Loucy (cell line): ENCODE results near the gene METAP1D.
"Not testable (repeated sequence)": the region's sequence is repeated elsewhere in the genome, so short reads cannot be mapped to it uniquely, and the experiment has no call there.

ENCODE experiments used
- H2AFZ ChIP-seq: fragments of 200-600 bp; sonication (generic); 2 replicates; pipeline ENCODE4 v1.6.0; 2016; ENCODE audit warnings: antibody characterized with exemption, mild to moderate bottlenecking, low read length, moderate library complexity
- H3F3A ChIP-seq: fragments of 200-600 bp; 2 replicates; pipeline ENCODE4 v1.6.0; 2016; ENCODE audit warnings: antibody characterized with exemption, low read depth, mild to moderate bottlenecking
- H3K27me3 ChIP-seq: fragments of 200-600 bp; sonication (generic); 2 replicates; pipeline ENCODE4 v1.6.1; 2014; ENCODE audit warnings: low read length, mild to moderate bottlenecking; ENCODE audit not compliant: insufficient read depth, poor library complexity, severe bottlenecking
- H3K36me3 ChIP-seq: fragments of 200-600 bp; sonication (generic); 2 replicates; pipeline ENCODE4 v1.6.1; 2016; ENCODE audit warnings: low read length; ENCODE audit not compliant: insufficient read depth
- H3K4me1 ChIP-seq: fragments of 200-600 bp; sonication (generic); 2 replicates; pipeline ENCODE4 v1.5.1; 2014; ENCODE audit warnings: low read length, mild to moderate bottlenecking; ENCODE audit not compliant: insufficient read depth, poor library complexity, severe bottlenecking
- H3K4me2 ChIP-seq: fragments of 200-600 bp; sonication (generic); 2 replicates; pipeline ENCODE4 v1.6.0; 2014; ENCODE audit warnings: antibody characterized with exemption, low read length, low read depth, mild to moderate bottlenecking; ENCODE audit not compliant: poor library complexity, severe bottlenecking
- H3K4me3 ChIP-seq: fragments of 200-600 bp; sonication (generic); 2 replicates; pipeline ENCODE4 v1.5.1; 2014; ENCODE audit warnings: low read length, mild to moderate bottlenecking, mixed read lengths; ENCODE audit not compliant: poor library complexity, severe bottlenecking
- H3K79me2 ChIP-seq: fragments of 200-600 bp; sonication (generic); 2 replicates; pipeline ENCODE4 v1.6.1; 2014; ENCODE audit warnings: low read length; ENCODE audit not compliant: insufficient read depth
- H3K9ac ChIP-seq: fragments of 200-600 bp; sonication (generic); 2 replicates; pipeline ENCODE4 v1.6.0; 2014; ENCODE audit warnings: mild to moderate bottlenecking, low read depth, low read length, moderate library complexity; ENCODE audit not compliant: poor library complexity, severe bottlenecking
- H3K9me2 ChIP-seq: fragments of 200-600 bp; sonication (generic); replicated peaks from 2 replicates; pipeline ENCODE4 v1.6.1; 2016; ENCODE audit warnings: low read depth, low read length, mixed read lengths
- H3K9me3 ChIP-seq: fragments of 200-600 bp; sonication (generic); 2 replicates; pipeline ENCODE4 v1.6.1; 2014; ENCODE audit warnings: mild to moderate bottlenecking, antibody characterized with exemption, low read length, low read depth; ENCODE audit not compliant: insufficient read depth
- H4K20me1 ChIP-seq: fragments of 200-600 bp; sonication (generic); 2 replicates; pipeline ENCODE4 v1.6.0; 2014; ENCODE audit warnings: antibody characterized with exemption, low read length, mild to moderate bottlenecking; ENCODE audit not compliant: insufficient read depth, poor library complexity, severe bottlenecking
- EZH2phosphoT487 ChIP-seq: fragments of 200-600 bp; IDR thresholded peaks from 2 replicates; pipeline ENCODE4 v1.6.1; 2018; ENCODE audit warnings: antibody characterized with exemption, mild to moderate bottlenecking, moderate library complexity, borderline replicate concordance
- TF ChIP-seq, protein P1 (sequence below): fragments of 200-600 bp; sonication (generic); conservative IDR thresholded peaks from 2 replicates; pipeline ENCODE4 v1.5.1; 2014; ENCODE audit warnings: mild to moderate bottlenecking, antibody characterized with exemption, low read length

Gene METAP1D

DNA sequence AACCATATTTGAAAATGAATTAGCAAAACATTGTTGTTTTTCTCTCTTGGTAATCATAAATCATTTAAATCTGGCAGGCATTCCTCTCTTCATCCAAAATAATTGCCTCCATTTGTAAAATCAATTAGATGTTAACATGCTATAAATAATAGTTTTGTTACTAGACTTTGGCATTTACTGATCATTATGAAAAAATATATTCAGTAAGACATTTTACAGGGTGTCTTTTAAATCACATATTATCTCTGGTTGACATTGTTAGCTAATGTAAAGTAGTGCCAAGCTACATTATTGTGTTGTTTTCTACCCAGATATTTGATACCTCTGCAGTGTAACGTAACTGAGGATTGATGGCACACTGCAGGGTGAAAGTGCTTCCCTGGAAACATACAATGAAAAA lies 53.7 kb downstream of the METAP1D start:
- Histone ChIP-seq H3K27me3 (no peaks in the 10 kb centered on the region), H3K36me3 (no peaks in the 10 kb centered on the region), H3K9ac (no peak overlapping the region), H3K9me3 (no peaks in the 10 kb centered on the region), H2AFZ (no peak overlapping the region), H3K4me2 (no peak overlapping the region), H3K9me2 (no peaks in the 10 kb centered on the region), H3F3A (no peaks in the 10 kb centered on the region), H3K4me3 (no peak overlapping the region), H3K4me1 (peaks cover 18% of the 10 kb centered on the region), H4K20me1 (no peaks in the 10 kb centered on the region), H3K79me2 (no peaks in the 10 kb centered on the region)
- TF ChIP-seq, protein P1, sequence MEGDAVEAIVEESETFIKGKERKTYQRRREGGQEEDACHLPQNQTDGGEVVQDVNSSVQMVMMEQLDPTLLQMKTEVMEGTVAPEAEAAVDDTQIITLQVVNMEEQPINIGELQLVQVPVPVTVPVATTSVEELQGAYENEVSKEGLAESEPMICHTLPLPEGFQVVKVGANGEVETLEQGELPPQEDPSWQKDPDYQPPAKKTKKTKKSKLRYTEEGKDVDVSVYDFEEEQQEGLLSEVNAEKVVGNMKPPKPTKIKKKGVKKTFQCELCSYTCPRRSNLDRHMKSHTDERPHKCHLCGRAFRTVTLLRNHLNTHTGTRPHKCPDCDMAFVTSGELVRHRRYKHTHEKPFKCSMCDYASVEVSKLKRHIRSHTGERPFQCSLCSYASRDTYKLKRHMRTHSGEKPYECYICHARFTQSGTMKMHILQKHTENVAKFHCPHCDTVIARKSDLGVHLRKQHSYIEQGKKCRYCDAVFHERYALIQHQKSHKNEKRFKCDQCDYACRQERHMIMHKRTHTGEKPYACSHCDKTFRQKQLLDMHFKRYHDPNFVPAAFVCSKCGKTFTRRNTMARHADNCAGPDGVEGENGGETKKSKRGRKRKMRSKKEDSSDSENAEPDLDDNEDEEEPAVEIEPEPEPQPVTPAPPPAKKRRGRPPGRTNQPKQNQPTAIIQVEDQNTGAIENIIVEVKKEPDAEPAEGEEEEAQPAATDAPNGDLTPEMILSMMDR = no peak
- no peak for TF ChIP-seq EZH2phosphoT487

DNA sequence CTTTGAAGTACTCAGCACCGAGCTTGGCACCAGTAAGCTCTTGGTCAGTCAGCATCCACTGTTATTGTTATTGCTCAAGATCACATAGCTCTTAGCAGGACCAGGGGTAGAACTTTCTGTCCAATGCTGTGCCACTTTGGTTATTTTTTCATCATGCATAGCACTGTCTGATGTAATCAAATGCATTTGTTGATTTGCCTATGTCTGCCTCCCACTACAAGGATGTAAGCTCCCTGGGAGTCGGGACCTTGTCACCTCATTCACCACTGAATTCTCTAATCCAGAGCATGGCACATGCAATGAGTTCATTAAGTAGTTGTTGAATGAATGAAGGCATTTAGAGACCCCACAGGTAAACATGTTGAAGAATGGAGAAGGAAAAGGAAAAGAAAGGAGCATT lies 56.5 kb downstream of the METAP1D start:
- TF ChIP-seq, protein P1 = no peak
- no peak for TF ChIP-seq EZH2phosphoT487
- no peaks in the 10 kb centered on the region for H3K79me2 ChIP-seq

DNA sequence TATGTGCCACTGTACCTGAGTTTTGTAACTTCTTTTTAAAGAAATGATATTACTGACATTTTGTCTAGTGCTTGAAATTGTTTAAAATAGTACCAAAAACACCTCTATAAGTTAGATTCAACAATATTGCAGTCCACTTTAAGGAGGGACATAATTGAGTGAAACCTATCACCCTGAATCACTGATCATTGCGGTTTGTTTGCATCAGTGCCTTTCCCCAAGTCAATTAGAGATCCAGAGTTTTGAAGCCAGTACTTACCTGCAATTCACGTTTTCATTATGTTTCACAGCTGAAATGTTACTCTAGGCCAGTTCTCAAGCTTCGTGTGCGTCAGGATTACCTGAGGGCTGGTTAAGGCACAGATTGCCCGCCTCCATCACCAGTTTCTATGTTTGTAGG lies 58.9 kb downstream of the METAP1D start:
- H3F3A ChIP-seq = no peaks in the 10 kb centered on the region
- no peaks in the 10 kb centered on the region for H3K9me2 ChIP-seq
- H3K79me2 ChIP-seq = no peaks in the 10 kb centered on the region
- H3K4me3 ChIP-seq = no peak overlapping the region
- no peak overlapping the region for H3K4me2 ChIP-seq
- H3K9me3 ChIP-seq = no peaks in the 10 kb centered on the region
- peaks cover 25% of the 10 kb centered on the region for H3K4me1 ChIP-seq
- no peak for TF ChIP-seq EZH2phosphoT487
- TF ChIP-seq, protein P1 = no peak
- no peak overlapping the region for H2AFZ ChIP-seq
- H3K27me3 ChIP-seq = no peaks in the 10 kb centered on the region
- no peaks in the 10 kb centered on the region for H3K36me3 ChIP-seq
- H4K20me1 ChIP-seq = no peaks in the 10 kb centered on the region
- no peak overlapping the region for H3K9ac ChIP-seq

More for the DNA sequence above, 56.5 kb downstream of the METAP1D start:
- Histone ChIP-seq H3K4me1 (peaks cover 21% of the 10 kb centered on the region), H3K36me3 (no peaks in the 10 kb centered on the region), H3F3A (no peaks in the 10 kb centered on the region), H4K20me1 (no peaks in the 10 kb centered on the region), H3K4me2 (no peak overlapping the region), H2AFZ (no peak overlapping the region), H3K9me3 (no peaks in the 10 kb centered on the region), H3K27me3 (no peaks in the 10 kb centered on the region), H3K4me3 (no peak overlapping the region), H3K9me2 (no peaks in the 10 kb centered on the region), H3K9ac (no peak overlapping the region)

DNA sequence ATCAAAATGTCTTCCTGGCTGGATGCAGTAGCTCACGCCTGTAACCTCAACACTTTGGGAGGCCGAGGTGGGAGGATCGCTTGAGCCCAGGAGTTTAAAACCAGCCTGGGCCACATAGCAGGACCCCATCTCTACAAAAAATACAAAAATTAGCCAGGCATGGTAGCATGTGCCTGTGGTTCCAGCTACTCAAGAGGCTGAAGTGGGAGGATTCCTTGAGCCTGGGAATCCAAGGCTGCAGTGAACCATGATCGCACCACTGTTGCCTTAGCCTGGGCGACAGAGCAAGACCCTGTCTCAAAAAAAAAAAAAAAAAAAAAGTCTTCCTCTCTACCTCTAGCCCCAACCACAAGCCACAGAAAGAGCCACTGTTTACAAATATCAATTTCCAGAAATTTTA lies 60.4 kb downstream of the METAP1D start:
- H3K9ac ChIP-seq, H3K4me2 ChIP-seq, H3K4me3 ChIP-seq, H3K9me3 ChIP-seq, H3K79me2 ChIP-seq, H3K9me2 ChIP-seq, H3F3A ChIP-seq, H4K20me1 ChIP-seq, H3K36me3 ChIP-seq, H3K27me3 ChIP-seq, H2AFZ ChIP-seq: not testable (repeated sequence)
- peaks cover 25% of the 10 kb centered on the region for H3K4me1 ChIP-seq
